Panc1 (cell line): ENCODE data around the gene RSPO3. TPM values are rescaled to one million over a fixed set of nuclear protein-coding genes. Genes with fewer than 3 reads are reported as not detected.

Experiments used
- ATAC-seq: fragments of 200-7000 bp; cut with Tn5 transposase; 2 replicates; pipeline ENCODE4 v1.9.1; 2020; ENCODE audit warnings: mild to moderate bottlenecking, moderate library complexity
- BruUV-seq: library from RNA; stranded (reverse); fragments of 400-500 nt; replicated peaks from 2 replicates; lab custom pipeline; 2021; lab: Mats Ljungman, UMichigan
- CTCF ChIA-PET: fragments of 300-600 bp; sonication (Branson Sonifier 250); formaldehyde crosslinking; loops from one replicate; lab custom pipeline; 2022; ENCODE audit warnings: antibody characterized with exemption; lab: Charles Lee
- POLR2A ChIA-PET: fragments of 300-600 bp; sonication (Branson Sonifier 250); formaldehyde crosslinking; loops from one replicate; lab custom pipeline; 2022; ENCODE audit warnings: antibody characterized with exemption; lab: Charles Lee
- DNase-seq: peaks from one replicate; pipeline ENCODE4 v3.0.0-alpha.2; 2010; ENCODE audit warnings: low read depth, low spot score
- H3K27ac ChIP-seq: 2 replicates; pipeline ENCODE4 v1.5.1; 2011; ENCODE audit warnings: mild to moderate bottlenecking, low read length, inconsistent platforms
- H3K27me3 ChIP-seq: fragments of 200-500 bp; sonication (Bioruptor generic); 2 replicates; pipeline ENCODE4 v1.6.0; 2014; ENCODE audit warnings: low read length, inconsistent platforms; ENCODE audit not compliant: control insufficient read depth, insufficient read depth
- H3K36me3 ChIP-seq: fragments of 200-500 bp; sonication (Bioruptor generic); 2 replicates; pipeline ENCODE4 v1.5.1; 2014; ENCODE audit warnings: inconsistent platforms, mild to moderate bottlenecking, low read length, moderate library complexity; ENCODE audit not compliant: control insufficient read depth, insufficient read depth
- H3K4me1 ChIP-seq: 2 replicates; pipeline ENCODE4 v1.5.1; 2011; ENCODE audit warnings: inconsistent platforms, mild to moderate bottlenecking, low read length, moderate library complexity; ENCODE audit not compliant: control insufficient read depth, insufficient read depth
- H3K4me3 ChIP-seq, 2 experiments: 2 replicates each; pipeline ENCODE4 v1.5.1; 2011 to 2012; ENCODE audit warnings: low read depth in 2 of 2, low read length in 2 of 2, mild to moderate bottlenecking in 2 of 2, inconsistent platforms in 1 of 2, moderate library complexity in 1 of 2
- H3K9me3 ChIP-seq: fragments of 200-500 bp; sonication (Bioruptor generic); 2 replicates; pipeline ENCODE4 v1.5.1; 2014; ENCODE audit warnings: low read depth, mild to moderate bottlenecking, inconsistent platforms, low read length, moderate library complexity; ENCODE audit not compliant: control insufficient read depth, insufficient read depth
- POLR2AphosphoS5 ChIP-seq: IDR thresholded peaks from 2 replicates; pipeline ENCODE4 v1.6.1; 2012; ENCODE audit warnings: mild to moderate bottlenecking, low read depth, low read length, moderate library complexity
- SIN3A ChIP-seq: IDR thresholded peaks from 2 replicates; pipeline ENCODE4 v1.6.1; 2012; ENCODE audit warnings: low read depth, mild to moderate bottlenecking, low read length, moderate library complexity, borderline replicate concordance; ENCODE audit not compliant: insufficient read depth
- TCF7L2 ChIP-seq: IDR thresholded peaks from 2 replicates; pipeline ENCODE4 v1.6.1; 2011; ENCODE audit warnings: mild to moderate bottlenecking, low read depth, low read length, inconsistent platforms
- in situ Hi-C: cut with HindIII; loops from 2 replicates; pipeline ENCODE4 v1.10.0; 2016; ENCODE audit warnings: low sequenced_read_pairs, low pct_unique_long_range_greater_than_20kb
- intact Hi-C: fragments of 100-400 bp; cut with micrococcal nuclease; formaldehyde crosslinking; loops from one replicate; pipeline ENCODE4 v1.10.0; 2022; ENCODE audit not compliant: unreplicated experiment
- total RNA-seq: library from RNA; stranded (reverse); gene quantifications from one replicate; pipeline ENCODE4 v1.2.1, GENCODE V29; 2021; ENCODE audit not compliant: unreplicated experiment
- TF ChIP-seq, protein P1 (sequence below): fragments of 450-650 bp; IDR thresholded peaks from 2 replicates; pipeline ENCODE4 v1.5.1; 2017; ENCODE audit warnings: mild to moderate bottlenecking
- TF ChIP-seq, protein P2 (sequence below), 2 experiments: IDR thresholded peaks; 2 replicates each; pipeline ENCODE4 v1.6.1; 2011 to 2012; ENCODE audit warnings: low read depth in 2 of 2, control low read depth in 1 of 2, low read length in 1 of 2, mild to moderate bottlenecking in 1 of 2, moderate library complexity in 1 of 2; ENCODE audit not compliant: insufficient read depth in 1 of 2

Gene RSPO3
- total RNA-seq, 1 experiment from 2014 or later, result not detected

DNA sequence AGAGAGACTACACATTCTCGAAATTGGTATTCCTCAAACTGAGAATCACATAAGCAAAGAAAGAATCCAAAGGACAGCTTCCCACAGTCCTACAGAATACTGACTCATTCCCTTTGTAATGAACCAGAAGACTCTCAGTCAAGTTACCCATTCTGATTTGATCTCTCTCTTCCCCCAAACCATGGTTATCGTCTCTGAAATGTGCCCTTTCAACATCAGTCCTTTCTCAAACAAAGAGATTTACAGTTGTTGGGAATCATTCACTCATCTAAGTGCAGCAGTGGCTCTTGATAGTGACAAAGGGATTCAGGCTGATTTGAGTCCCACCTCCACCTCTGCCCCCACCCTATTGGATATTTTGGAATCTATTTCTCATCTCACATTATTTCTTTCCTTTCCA lies 15.0 kb upstream of the RSPO3 start:
- H3K27me3 ChIP-seq, result peaks cover 10% of the 10 kb centered on the region
- H3K4me3 ChIP-seq, result no peak overlapping the region
- no peaks in the 10 kb centered on the region for H3K9me3 ChIP-seq
- H3K4me1 ChIP-seq, result no peaks in the 10 kb centered on the region
- no TSS peak for BruUV-seq
- no peaks in the 10 kb centered on the region for H3K36me3 ChIP-seq
- no peak for ATAC-seq
- no peak overlapping the region for H3K27ac ChIP-seq
- CTCF ChIA-PET, result no interaction called here
- POLR2A ChIA-PET, result no interaction called here
- in situ Hi-C loops (no loop called here), intact Hi-C loops (no loop called here)
- TF ChIP-seq, protein P1, sequence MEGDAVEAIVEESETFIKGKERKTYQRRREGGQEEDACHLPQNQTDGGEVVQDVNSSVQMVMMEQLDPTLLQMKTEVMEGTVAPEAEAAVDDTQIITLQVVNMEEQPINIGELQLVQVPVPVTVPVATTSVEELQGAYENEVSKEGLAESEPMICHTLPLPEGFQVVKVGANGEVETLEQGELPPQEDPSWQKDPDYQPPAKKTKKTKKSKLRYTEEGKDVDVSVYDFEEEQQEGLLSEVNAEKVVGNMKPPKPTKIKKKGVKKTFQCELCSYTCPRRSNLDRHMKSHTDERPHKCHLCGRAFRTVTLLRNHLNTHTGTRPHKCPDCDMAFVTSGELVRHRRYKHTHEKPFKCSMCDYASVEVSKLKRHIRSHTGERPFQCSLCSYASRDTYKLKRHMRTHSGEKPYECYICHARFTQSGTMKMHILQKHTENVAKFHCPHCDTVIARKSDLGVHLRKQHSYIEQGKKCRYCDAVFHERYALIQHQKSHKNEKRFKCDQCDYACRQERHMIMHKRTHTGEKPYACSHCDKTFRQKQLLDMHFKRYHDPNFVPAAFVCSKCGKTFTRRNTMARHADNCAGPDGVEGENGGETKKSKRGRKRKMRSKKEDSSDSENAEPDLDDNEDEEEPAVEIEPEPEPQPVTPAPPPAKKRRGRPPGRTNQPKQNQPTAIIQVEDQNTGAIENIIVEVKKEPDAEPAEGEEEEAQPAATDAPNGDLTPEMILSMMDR, result no peak
- TF ChIP-seq SIN3A (no peak), TCF7L2 (no peak), POLR2AphosphoS5 (no peak)
- TF ChIP-seq, protein P2, sequence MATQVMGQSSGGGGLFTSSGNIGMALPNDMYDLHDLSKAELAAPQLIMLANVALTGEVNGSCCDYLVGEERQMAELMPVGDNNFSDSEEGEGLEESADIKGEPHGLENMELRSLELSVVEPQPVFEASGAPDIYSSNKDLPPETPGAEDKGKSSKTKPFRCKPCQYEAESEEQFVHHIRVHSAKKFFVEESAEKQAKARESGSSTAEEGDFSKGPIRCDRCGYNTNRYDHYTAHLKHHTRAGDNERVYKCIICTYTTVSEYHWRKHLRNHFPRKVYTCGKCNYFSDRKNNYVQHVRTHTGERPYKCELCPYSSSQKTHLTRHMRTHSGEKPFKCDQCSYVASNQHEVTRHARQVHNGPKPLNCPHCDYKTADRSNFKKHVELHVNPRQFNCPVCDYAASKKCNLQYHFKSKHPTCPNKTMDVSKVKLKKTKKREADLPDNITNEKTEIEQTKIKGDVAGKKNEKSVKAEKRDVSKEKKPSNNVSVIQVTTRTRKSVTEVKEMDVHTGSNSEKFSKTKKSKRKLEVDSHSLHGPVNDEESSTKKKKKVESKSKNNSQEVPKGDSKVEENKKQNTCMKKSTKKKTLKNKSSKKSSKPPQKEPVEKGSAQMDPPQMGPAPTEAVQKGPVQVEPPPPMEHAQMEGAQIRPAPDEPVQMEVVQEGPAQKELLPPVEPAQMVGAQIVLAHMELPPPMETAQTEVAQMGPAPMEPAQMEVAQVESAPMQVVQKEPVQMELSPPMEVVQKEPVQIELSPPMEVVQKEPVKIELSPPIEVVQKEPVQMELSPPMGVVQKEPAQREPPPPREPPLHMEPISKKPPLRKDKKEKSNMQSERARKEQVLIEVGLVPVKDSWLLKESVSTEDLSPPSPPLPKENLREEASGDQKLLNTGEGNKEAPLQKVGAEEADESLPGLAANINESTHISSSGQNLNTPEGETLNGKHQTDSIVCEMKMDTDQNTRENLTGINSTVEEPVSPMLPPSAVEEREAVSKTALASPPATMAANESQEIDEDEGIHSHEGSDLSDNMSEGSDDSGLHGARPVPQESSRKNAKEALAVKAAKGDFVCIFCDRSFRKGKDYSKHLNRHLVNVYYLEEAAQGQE (IDR thresholded peaks at IDR 0.05; ENCODE audit: insufficient read depth in 1 of 2, low read depth in 2 of 2, low read length in 1 of 2), result no peak
- no peak for DNase-seq

DNA sequence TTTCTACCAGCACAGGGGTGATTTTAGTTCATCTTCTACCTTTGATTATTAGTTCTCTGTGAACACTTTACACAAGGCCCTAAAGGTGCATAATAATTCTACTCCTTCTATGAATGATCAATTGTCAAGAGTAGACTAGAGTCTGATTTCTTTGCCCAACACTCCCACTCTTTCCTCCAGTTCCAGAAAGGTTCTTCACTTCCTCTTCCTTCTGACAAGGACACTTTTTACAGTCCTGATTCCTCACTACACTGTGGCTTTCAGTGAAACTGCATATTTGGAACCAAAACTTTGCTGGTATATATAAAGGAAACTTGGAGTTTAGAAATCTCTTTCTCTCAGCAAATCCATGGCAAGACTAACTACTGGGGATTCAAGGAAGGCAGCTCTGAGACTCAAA lies 10.6 kb upstream of the RSPO3 start:
- TF ChIP-seq SIN3A, result no peak
- TF ChIP-seq, protein P1, result no peak
- TF ChIP-seq TCF7L2, result no peak
- no peak for TF ChIP-seq POLR2AphosphoS5
- TF ChIP-seq, protein P2 (IDR thresholded peaks at IDR 0.05; ENCODE audit: insufficient read depth in 1 of 2, low read depth in 2 of 2, low read length in 1 of 2), result no peak
- ChIA-PET CTCF (no interaction called here), POLR2A (no interaction called here)
- Histone ChIP-seq H3K4me3 (no peak overlapping the region), H3K36me3 (no peaks in the 10 kb centered on the region), H3K27me3 (peaks cover 8% of the 10 kb centered on the region), H3K27ac (no peak overlapping the region), H3K4me1 (no peaks in the 10 kb centered on the region), H3K9me3 (no peaks in the 10 kb centered on the region)
- DNase-seq, result no peak
- BruUV-seq, result no TSS peak
- no peak for ATAC-seq
- intact Hi-C loops (no loop called here), in situ Hi-C loops (no loop called here)
